NCI-H146 treated with DMSO at 0.1 percent for 48 hours (cell line): ENCODE measurements around the gene LRRC8E.
"Not testable (repeated sequence)": the region's sequence is repeated elsewhere in the genome, so short reads cannot be mapped to it uniquely, and the experiment has no call there.

Experiments
- DNase-seq: peaks from one replicate; lab custom pipeline; 2025; ENCODE audit not compliant: unreplicated experiment; lab: John Stamatoyannopoulos, UW

Gene LRRC8E

GRCh38 chr19:7928741-7929701, 40.7 kb downstream of the LRRC8E start:
- no peak for DNase-seq

- DNase-seq: not testable (repeated sequence)
Measured at GRCh38 chr19:7930030-7930429, 41.7 kb downstream of the LRRC8E start.

GRCh38 chr19:7930765-7931164, 42.5 kb downstream of the LRRC8E start:
- DNase-seq: no peak

GRCh38 chr19:7931221-7932061, 43.1 kb downstream of the LRRC8E start:
- DNase-seq: no peak

GRCh38 chr19:7932276-7932929, 44.1 kb downstream of the LRRC8E start:
- no peak for DNase-seq

GRCh38 chr19:7932930-7933300, 44.6 kb downstream of the LRRC8E start:
- no peak for DNase-seq

GRCh38 chr19:7933411-7933810, 45.1 kb downstream of the LRRC8E start:
- DNase-seq: no peak

- no peak for DNase-seq
Measured at GRCh38 chr19:7933828-7934725, 45.8 kb downstream of the LRRC8E start.

- DNase-seq: no peak
Measured at GRCh38 chr19:7934766-7935165, 46.5 kb downstream of the LRRC8E start.

GRCh38 chr19:7940841-7941240, 52.5 kb downstream of the LRRC8E start:
- no peak for DNase-seq

GRCh38 chr19:7941895-7942596, 53.7 kb downstream of the LRRC8E start:
- no peak for DNase-seq

- DNase-seq: no peak
Measured at GRCh38 chr19:7942981-7943443, 54.7 kb downstream of the LRRC8E start.

GRCh38 chr19:7943444-7944176, 55.3 kb downstream of the LRRC8E start, which contains the start of gene TIMM44:
TIMM44 (minus strand) TSS chr19:7943666; CDS start chr19:7943651, 15 bp downstream.
- DNase-seq: peak; percentile 90

GRCh38 chr19:7944177-7944761, 56.0 kb downstream of the LRRC8E start:
- peak; percentile 48 for DNase-seq

GRCh38 chr19:7947939-7948338, 59.6 kb downstream of the LRRC8E start:
- no peak for DNase-seq
